Aorta (tissue), 5 donors: ENCODE data around the gene KRTAP10-10. TPM values are rescaled to one million over a fixed set of nuclear protein-coding genes. Genes with fewer than 3 reads are reported as not detected.

ENCODE experiments used
- ATAC-seq: fragments of 200-7000 bp; cut with Tn5 transposase; one replicate; pipeline ENCODE4 v1.9.1; 2022; ENCODE audit warnings: moderate library complexity; ENCODE audit not compliant: low FRiP score
- DNase-seq, 2 donors: peaks; one replicate each; pipeline ENCODE4 v3.0.0-alpha.2; 2020
- H3K27ac ChIP-seq, 2 donors: one replicate each; pipeline ENCODE4 v1.5.1; 2013; ENCODE audit warnings: low read length in 2 of 2, mild to moderate bottlenecking in 2 of 2, moderate library complexity in 2 of 2, control low read depth in 1 of 2, inconsistent platforms in 1 of 2, low read depth in 1 of 2
- H3K27me3 ChIP-seq, 2 donors: one replicate each; pipeline ENCODE4 v1.6.1; 2013; ENCODE audit warnings: control low read depth in 1 of 2, low read length in 1 of 2, mild to moderate bottlenecking in 1 of 2, moderate library complexity in 1 of 2; ENCODE audit not compliant: insufficient read depth in 2 of 2, control insufficient read depth in 1 of 2
- H3K36me3 ChIP-seq, 2 donors: one replicate each; pipeline ENCODE4 v1.6.1; 2013; ENCODE audit warnings: control low read depth in 1 of 2, low read length in 1 of 2, mild to moderate bottlenecking in 1 of 2; ENCODE audit not compliant: insufficient read depth in 2 of 2, control insufficient read depth in 1 of 2
- H3K4me1 ChIP-seq, 2 donors: one replicate each; pipeline ENCODE4 v1.6.1; 2013; ENCODE audit warnings: low read length in 2 of 2, control low read depth in 1 of 2, mild to moderate bottlenecking in 1 of 2, moderate library complexity in 1 of 2; ENCODE audit not compliant: insufficient read depth in 2 of 2, control insufficient read depth in 1 of 2
- H3K4me3 ChIP-seq, 2 donors: one replicate each; pipeline ENCODE4 v1.5.1; 2013; ENCODE audit warnings: low read length in 2 of 2, control low read depth in 1 of 2, mild to moderate bottlenecking in 1 of 2
- H3K9me3 ChIP-seq: one replicate; pipeline ENCODE4 v1.6.1; 2013; ENCODE audit warnings: mild to moderate bottlenecking, low read length; ENCODE audit not compliant: control insufficient read depth
- WGBS, 2 donors: extraction: QIAGEN DNeasy Blood & Tissue Kit; methylation state at CpG; one replicate each; pipeline ENCODE4 v1.1.7; 2013; 5-methylcytosine and 5-hydroxymethylcytosine counted together
- intact Hi-C, 2 donors: fragments of 100-400 bp; cut with DNase I; formaldehyde crosslinking; loops; one replicate each; pipeline versions ENCODE4 v1.14.2 to v1.15.0; 2022
- polyA plus RNA-seq, 2 donors: library from polyadenylated mRNA; stranded (reverse); fragments of 200-250 nt; gene quantifications; one replicate each; pipeline ENCODE4 v1.2.3, GENCODE V29; 2013
- total RNA-seq, 2 donors: library from RNA; stranded (reverse); fragmentation: NEBNext Ultra II Directional; extraction: Animal tissue kit (Norgen Biotek cat#: 25700); gene quantifications; one replicate each; pipeline ENCODE4 v1.2.1, GENCODE V29; 2021
- donor health status: healthy with polysubstance abuse.
- donor health status: Bipolar disorder and iron deficiency.
- donor health status: DM: no; HTN: no; CAD: no.
- donor health status: DM: no; HTN: no; CAD: no.
- donor health status: DM: yes; HTN: yes; CAD: no.

Gene KRTAP10-10
- total and polyA plus RNA-seq, 4 donors = not detected

GRCh38 chr21:44612029-44612486 lies 25.1 kb upstream of the KRTAP10-10 start, which contains the start of gene KRTAP10-8:
KRTAP10-8 (plus strand) TSS chr21:44612079; CDS start chr21:44612101, 22 bp downstream.
- intact Hi-C loops = no loop called here
- WGBS, 2 donors = 93 to 95% methylated on average over 8 of the region's 8 CpGs
- H3K4me1 ChIP-seq = no peaks in the 10 kb centered on the region
- H3K27me3 ChIP-seq = no peaks in the 10 kb centered on the region
- no peak for ATAC-seq
- no peak within 1 kb of the TSS for H3K27ac ChIP-seq
- H3K9me3 ChIP-seq = peaks cover 3% of the 10 kb centered on the region
- H3K36me3 ChIP-seq = no peaks in the 10 kb centered on the region
- no peak within 1 kb of the TSS for H3K4me3 ChIP-seq
- DNase-seq = peak in 1 of 2 donors; percentile 35

GRCh38 chr21:44612669-44613229 lies 24.4 kb upstream of the KRTAP10-10 start:
- intact Hi-C loops = no loop called here
- Histone ChIP-seq H3K27me3 (no peaks in the 10 kb centered on the region), H3K4me1 (no peaks in the 10 kb centered on the region), H3K36me3 (no peaks in the 10 kb centered on the region), H3K4me3 (no peak overlapping the region), H3K27ac (no peak overlapping the region), H3K9me3 (peaks cover 3% of the 10 kb centered on the region)
- no peak for ATAC-seq
- 86 to 93% methylated on average over 12 to 13 of the region's 13 CpGs for WGBS, 2 donors
- DNase-seq = no peak

GRCh38 chr21:44613386-44614155 lies 23.6 kb upstream of the KRTAP10-10 start:
- Histone ChIP-seq H3K4me1 (no peaks in the 10 kb centered on the region), H3K9me3 (peaks cover 3% of the 10 kb centered on the region), H3K36me3 (no peaks in the 10 kb centered on the region), H3K27ac (no peak overlapping the region), H3K4me3 (no peak overlapping the region), H3K27me3 (no peaks in the 10 kb centered on the region)
- 90 to 92% methylated on average over 26 of the region's 26 CpGs for WGBS, 2 donors
- intact Hi-C loops = no loop called here
- no peak for DNase-seq
- no peak for ATAC-seq

- no peaks in the 10 kb centered on the region for H3K27me3 ChIP-seq
- intact Hi-C loops = no loop called here
These were observed 23.0 kb upstream of the KRTAP10-10 start for GRCh38 chr21:44614161-44614631.

GRCh38 chr21:44614961-44615391 lies 22.2 kb upstream of the KRTAP10-10 start:
- no peak overlapping the region for H3K4me3 ChIP-seq
- intact Hi-C loops = no loop called here
- no peak for DNase-seq

More at GRCh38 chr21:44614161-44614631, 23.0 kb upstream of the KRTAP10-10 start:
- no peak for DNase-seq
- Histone ChIP-seq H3K9me3 (peaks cover 3% of the 10 kb centered on the region), H3K36me3 (no peaks in the 10 kb centered on the region), H3K4me3 (no peak overlapping the region), H3K27ac (no peak overlapping the region), H3K4me1 (no peaks in the 10 kb centered on the region)
- ATAC-seq = no peak
- 87% methylated on average over 20 of the region's 20 CpGs for WGBS, 2 donors

GRCh38 chr21:44615466-44615865 lies 21.7 kb upstream of the KRTAP10-10 start:
- Histone ChIP-seq H3K27me3 (no peaks in the 10 kb centered on the region), H3K27ac (no peak overlapping the region), H3K9me3 (peaks cover 1% of the 10 kb centered on the region), H3K36me3 (no peaks in the 10 kb centered on the region), H3K4me3 (no peak overlapping the region), H3K4me1 (no peaks in the 10 kb centered on the region)
- intact Hi-C loops = no loop called here
- no peak for DNase-seq
- WGBS, 2 donors = 86 to 88% methylated on average over 8 of the region's 8 CpGs
- ATAC-seq = no peak

More at GRCh38 chr21:44614961-44615391, 22.2 kb upstream of the KRTAP10-10 start:
- Histone ChIP-seq H3K9me3 (peaks cover 3% of the 10 kb centered on the region), H3K36me3 (no peaks in the 10 kb centered on the region), H3K27me3 (no peaks in the 10 kb centered on the region), H3K27ac (no peak overlapping the region), H3K4me1 (no peaks in the 10 kb centered on the region)
- ATAC-seq = no peak
- 93% methylated on average over 28 of the region's 28 CpGs for WGBS, 2 donors

- no peak overlapping the region for H3K4me3 ChIP-seq
- no peaks in the 10 kb centered on the region for H3K27me3 ChIP-seq
- 82 to 83% methylated on average over 17 of the region's 17 CpGs for WGBS, 2 donors
- no peaks in the 10 kb centered on the region for H3K4me1 ChIP-seq
- no peaks in the 10 kb centered on the region for H3K9me3 ChIP-seq
- H3K36me3 ChIP-seq = no peaks in the 10 kb centered on the region
- ATAC-seq (no peak), DNase-seq (peak in 1 of 2 donors; percentile 38)
- H3K27ac ChIP-seq = no peak overlapping the region
- intact Hi-C loops = no loop called here
These were observed 21.1 kb upstream of the KRTAP10-10 start for GRCh38 chr21:44615911-44616590.

GRCh38 chr21:44616591-44616926 lies 20.6 kb upstream of the KRTAP10-10 start:
- Histone ChIP-seq H3K27ac (no peak overlapping the region), H3K4me3 (no peak overlapping the region), H3K4me1 (no peaks in the 10 kb centered on the region), H3K36me3 (no peaks in the 10 kb centered on the region), H3K27me3 (no peaks in the 10 kb centered on the region), H3K9me3 (no peaks in the 10 kb centered on the region)
- no peak for DNase-seq
- ATAC-seq = no peak
- WGBS, 2 donors = 84 to 85% methylated on average over 16 of the region's 16 CpGs
- intact Hi-C loops = no loop called here
